BJ (cell line): ENCODE data around the gene ARHGAP31. TPM values are rescaled to one million over a fixed set of nuclear protein-coding genes. Genes with fewer than 3 reads are reported as not detected.
"Not testable (repeated sequence)": the region's sequence is repeated elsewhere in the genome, so short reads cannot be mapped to it uniquely, and the experiment has no call there.

Experiments
- CTCF ChIA-PET: fragments of 350-600 bp; formaldehyde crosslinking; extraction: SDS; loops from one replicate; lab custom pipeline; 2021; ENCODE audit warnings: antibody characterized with exemption, inconsistent platforms; lab: Yijun Ruan, JAX
- POLR2A ChIA-PET: fragments of 300-600 bp; sonication (Branson Sonifier 250); formaldehyde crosslinking; extraction: SDS; loops from one replicate; lab custom pipeline; 2021; ENCODE audit warnings: antibody characterized with exemption; lab: Charles Lee
- DNase-seq: peaks from one replicate; pipeline ENCODE4 v3.0.0-alpha.2; 2011; ENCODE audit warnings: low read depth
- H3K27me3 ChIP-seq: 2 replicates; pipeline ENCODE4 v1.6.0; 2011; ENCODE audit warnings: low read length; ENCODE audit not compliant: control insufficient read depth, insufficient read depth
- H3K36me3 ChIP-seq: 2 replicates; pipeline ENCODE4 v1.5.1; 2011; ENCODE audit warnings: low read length; ENCODE audit not compliant: control insufficient read depth, insufficient read depth
- H3K4me3 ChIP-seq: 2 replicates; pipeline ENCODE4 v1.5.1; 2011; ENCODE audit warnings: low read depth, mild to moderate bottlenecking, control low read depth, low read length
- CTCF ChIP-seq: IDR thresholded peaks from 2 replicates; pipeline ENCODE4 v1.5.1; 2011; ENCODE audit warnings: low read depth, mild to moderate bottlenecking, control low read depth, inconsistent platforms, low read length, moderate library complexity; ENCODE audit not compliant: insufficient read depth
- polyA plus RNA-seq: library from polyadenylated mRNA; depleted of rRNA; stranded (reverse); fragments of >200 nt; gene quantifications from 2 replicates; pipeline ENCODE4 v1.2.3, GENCODE V29; 2011

ARHGAP31 gene
- polyA plus RNA-seq, 1 experiment: 19.4 TPM

GRCh38 chr3:119362940-119363725 is 69.0 kb downstream of the ARHGAP31 start:
- no peaks in the 10 kb centered on the region for H3K27me3 ChIP-seq
- DNase-seq: no peak
- no peak overlapping the region for H3K4me3 ChIP-seq
- TF ChIP-seq CTCF: no peak
- H3K36me3 ChIP-seq: 0 out of 2 replicates have a peak, but pooled peaks cover 1% of the 10 kb centered on the region
- ChIA-PET CTCF (interaction anchor here (0.9 kb wide), 1 partner anchor 13 kb away, joined by 3 read pairs; no protein-coding TSS in a partner anchor), POLR2A (no interaction called here)

DNA sequence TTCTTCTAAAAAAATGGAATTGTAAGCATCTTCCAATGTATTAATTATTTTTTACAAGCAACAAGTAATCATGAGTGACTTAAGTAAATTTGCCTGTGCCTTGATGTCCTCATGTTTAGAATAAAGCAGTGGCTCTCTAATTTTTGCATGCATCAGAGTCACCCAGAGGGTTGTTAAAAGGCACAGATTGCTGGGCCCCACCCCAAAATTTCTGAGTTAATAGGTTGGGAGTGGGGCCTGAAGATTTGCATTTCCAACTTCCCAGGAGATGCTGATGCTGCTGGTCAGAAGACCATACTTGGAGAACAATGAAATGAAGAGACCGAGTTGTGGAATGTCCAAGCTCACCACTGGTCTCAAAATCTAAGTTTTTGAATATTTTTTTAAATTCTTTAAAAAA is 70.2 kb downstream of the ARHGAP31 start:
- Histone ChIP-seq H3K27me3 (no peaks in the 10 kb centered on the region), H3K4me3 (no peak overlapping the region), H3K36me3 (0 out of 2 replicates have a peak, but pooled peaks cover 1% of the 10 kb centered on the region)
- no peak for DNase-seq
- TF ChIP-seq CTCF: no peak
- CTCF ChIA-PET: interaction anchor here (0.7 kb wide), 1 partner anchor 11 kb away, joined by 6 read pairs; no protein-coding TSS in a partner anchor
- POLR2A ChIA-PET: no interaction called here

DNA sequence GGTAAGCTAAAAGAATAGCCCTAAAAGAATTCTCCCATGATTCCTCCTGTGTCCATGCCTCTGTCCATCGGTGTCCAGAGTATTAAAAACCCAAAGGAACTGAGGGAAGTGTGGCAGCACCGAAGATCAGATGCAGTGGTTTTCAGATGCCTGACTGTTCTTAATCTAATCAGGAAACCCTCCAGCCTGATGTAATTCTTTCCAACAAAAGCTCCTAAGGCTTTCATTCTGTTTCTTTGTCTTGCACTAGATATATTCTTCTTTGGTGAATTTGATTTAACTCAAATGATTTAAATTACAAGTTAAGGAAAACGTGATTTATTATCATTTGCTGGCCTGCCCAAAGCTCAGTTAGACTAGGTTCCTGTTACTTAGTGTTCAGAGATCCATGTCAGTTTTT is 71.2 kb downstream of the ARHGAP31 start:
- Histone ChIP-seq H3K27me3 (no peaks in the 10 kb centered on the region), H3K4me3 (no peak overlapping the region), H3K36me3 (0 out of 2 replicates have a peak, but pooled peaks cover 1% of the 10 kb centered on the region)
- DNase-seq: no peak
- TF ChIP-seq CTCF: no peak
- ChIA-PET POLR2A (no interaction called here), CTCF (no interaction called here)

DNA sequence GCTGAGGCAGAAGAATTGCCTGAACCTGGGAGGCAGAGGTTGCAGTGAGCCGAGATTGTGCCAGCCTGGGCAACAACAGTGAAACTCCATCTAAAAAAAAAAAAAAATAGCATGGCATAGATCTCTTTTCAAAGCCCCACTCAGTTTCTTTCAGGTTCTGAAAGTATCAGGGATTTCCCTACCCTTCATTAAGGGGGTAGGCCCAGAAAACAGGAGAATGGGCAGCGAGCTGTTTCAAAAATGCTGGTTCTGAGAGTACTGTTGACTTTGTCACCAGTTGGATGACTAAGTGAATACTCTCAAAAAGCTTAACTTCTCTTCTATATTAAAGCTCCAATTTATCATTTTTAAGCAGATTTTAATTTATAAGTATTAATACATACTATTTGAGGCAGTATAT is 72.8 kb downstream of the ARHGAP31 start:
- ChIA-PET POLR2A (no interaction called here), CTCF (interaction anchor here (0.8 to 1.2 kb wide), 2 partner anchors 13 to 91 kb away, joined by 3 read pairs; no protein-coding TSS in a partner anchor)
- Histone ChIP-seq H3K4me3 (no peak overlapping the region), H3K27me3 (no peaks in the 10 kb centered on the region), H3K36me3 (0 out of 2 replicates have a peak, but pooled peaks cover 1% of the 10 kb centered on the region)
- TF ChIP-seq CTCF: no peak
- no peak for DNase-seq

DNA sequence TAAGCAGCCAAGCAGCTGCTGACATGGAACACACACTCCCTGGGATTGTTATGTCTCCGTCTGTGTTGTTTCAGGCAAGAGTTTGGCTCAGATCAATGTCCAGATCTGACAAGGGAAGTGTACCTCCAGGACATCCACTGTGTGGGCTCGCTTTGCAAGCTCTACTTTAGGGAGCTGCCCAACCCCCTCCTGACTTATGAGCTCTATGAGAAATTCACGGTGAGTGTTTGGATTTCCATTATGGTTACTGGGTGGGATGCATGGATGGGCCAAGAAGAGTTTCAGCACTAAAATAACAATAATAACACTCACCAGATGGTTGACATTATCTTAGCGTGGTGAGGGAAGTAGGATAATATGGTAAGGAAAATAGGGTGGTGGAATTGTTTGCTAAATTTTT is 74.1 kb downstream of the ARHGAP31 start:
- Histone ChIP-seq H3K27me3 (no peaks in the 10 kb centered on the region), H3K4me3 (no peak overlapping the region), H3K36me3 (0 out of 2 replicates have a peak, but pooled peaks cover 1% of the 10 kb centered on the region)
- TF ChIP-seq CTCF: no peak
- ChIA-PET CTCF (interaction anchor here (0.7 kb wide), 1 partner anchor 11 kb away, joined by 3 read pairs; no protein-coding TSS in a partner anchor), POLR2A (no interaction called here)
- DNase-seq: no peak

DNA sequence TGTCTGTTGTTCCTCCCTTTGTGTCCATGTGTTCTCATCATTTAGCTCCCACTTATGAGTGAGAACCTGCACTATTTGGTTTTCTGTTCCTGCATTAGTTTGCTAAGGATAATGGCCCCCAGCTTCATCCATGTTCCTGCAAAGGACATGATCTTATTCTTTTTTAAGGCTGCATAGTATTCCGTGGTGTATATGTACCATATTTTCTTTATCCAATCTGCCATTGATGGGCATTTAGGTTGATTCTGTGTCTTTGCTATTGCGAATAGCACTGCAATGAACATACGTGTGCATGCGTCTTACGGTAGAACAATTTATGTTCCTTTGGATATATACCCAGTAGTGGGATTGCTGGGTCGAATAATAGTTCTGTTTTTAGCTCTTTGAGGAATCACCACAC is 77.6 kb downstream of the ARHGAP31 start:
- CTCF ChIA-PET, H3K36me3 ChIP-seq, H3K27me3 ChIP-seq, POLR2A ChIA-PET, DNase-seq, H3K4me3 ChIP-seq: not testable (repeated sequence)
